HG02970 (cell line): ENCODE results near the gene OR8D1.
A peak's percentile ranks its signal among the peaks of the same experiment; 100 is the strongest.

Experiments
- ATAC-seq: cut with Tn5 transposase; IDR thresholded peaks from one replicate; pipeline ENCODE4 v1.9.1; 2021; ENCODE audit warnings: mild to moderate bottlenecking, moderate library complexity, moderate number of reproducible peaks; ENCODE audit not compliant: unreplicated experiment, low FRiP score

The OR8D1 gene

DNA sequence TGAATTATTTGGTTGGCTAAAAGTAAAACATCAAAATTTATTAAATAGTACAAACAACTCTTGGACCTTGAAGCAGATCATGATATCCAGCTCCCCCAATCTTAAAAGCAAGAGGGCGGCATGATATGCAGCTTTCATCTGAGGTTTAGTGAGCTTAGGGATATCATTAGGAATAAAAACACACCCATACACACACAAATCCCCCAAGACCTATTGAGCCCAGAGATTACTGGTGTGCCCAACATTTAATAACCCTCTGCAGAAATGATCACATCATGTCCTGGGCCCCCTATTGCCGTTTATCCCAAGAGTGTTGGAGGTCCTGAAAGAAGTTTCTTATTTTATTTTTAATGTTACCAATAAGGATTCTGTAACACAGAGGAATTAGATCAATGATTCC is at the start of gene OR8D1:
Gene OR8D1, minus strand, starts transcription at position 101 of the 400 bp plus-strand sequence. CDS start 3,183 bp downstream, outside the sequence.
- no peak for ATAC-seq

DNA sequence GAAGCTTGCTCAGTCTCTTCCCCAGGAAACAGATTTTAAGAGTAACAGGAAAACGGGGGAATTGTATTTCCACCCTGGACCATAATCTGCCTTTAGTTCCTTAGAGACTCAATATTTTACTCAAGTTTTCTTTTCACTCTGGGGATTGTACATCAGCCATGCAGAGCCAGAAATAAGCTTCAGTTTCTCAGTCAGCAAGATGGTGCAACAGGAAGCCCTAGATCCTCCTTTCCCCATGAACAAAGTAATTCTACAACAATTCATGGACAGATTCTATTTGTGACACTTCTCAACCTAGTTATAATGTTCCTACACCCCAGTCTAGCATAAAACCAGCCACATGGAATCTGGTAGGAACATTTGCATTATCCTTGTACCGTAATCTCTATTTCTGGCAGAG is 45.8 kb upstream of the OR8D1 start:
- ATAC-seq = no peak

DNA sequence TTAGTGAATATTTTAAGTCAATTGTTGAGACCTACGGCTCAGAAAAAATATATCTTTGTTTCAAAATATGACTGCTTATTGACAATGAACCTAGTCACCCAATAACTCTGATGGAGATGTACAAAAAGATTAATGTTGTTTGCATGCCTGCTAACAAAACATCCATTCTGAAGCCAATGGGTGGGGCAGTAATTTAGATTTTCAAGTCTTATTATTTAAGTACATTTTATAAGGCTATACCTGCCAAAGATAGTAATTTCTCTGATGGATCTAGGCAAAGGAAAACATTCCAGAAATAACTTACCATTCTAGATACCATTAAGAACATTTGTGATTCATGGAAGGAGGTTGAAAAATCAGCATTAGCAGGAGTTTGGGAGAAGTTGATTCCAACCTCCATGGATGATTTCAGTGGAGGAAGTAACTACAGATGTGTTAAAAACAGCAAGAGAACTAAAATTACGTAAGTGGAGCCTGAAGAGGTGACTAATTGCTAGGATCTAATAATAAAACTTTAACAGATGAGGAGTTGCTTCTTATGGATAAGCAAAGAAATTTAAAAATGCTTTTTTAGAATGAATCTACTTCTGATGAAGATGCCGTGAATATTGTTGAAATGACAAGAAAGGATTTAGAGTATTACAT is 32.7 kb upstream of the OR8D1 start:
- ATAC-seq = no peak

DNA sequence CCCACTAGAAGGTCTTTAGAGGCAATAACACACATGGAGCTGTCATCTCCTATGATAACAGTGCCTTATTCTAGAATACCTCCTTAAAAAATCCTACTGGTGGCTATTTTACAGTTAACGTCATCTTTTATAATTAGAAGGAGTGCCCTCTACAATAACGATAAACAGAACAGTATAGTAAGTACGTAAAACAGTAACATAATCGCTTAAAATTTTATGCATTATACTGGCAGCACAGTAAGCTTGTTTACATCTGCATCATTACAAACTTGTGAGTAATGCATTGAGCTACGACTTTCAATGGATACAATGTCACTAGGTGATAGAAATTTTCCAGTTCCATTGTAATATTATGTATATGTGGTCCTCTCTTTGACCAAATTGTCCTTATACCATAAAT is 30.6 kb upstream of the OR8D1 start:
- no peak for ATAC-seq

DNA sequence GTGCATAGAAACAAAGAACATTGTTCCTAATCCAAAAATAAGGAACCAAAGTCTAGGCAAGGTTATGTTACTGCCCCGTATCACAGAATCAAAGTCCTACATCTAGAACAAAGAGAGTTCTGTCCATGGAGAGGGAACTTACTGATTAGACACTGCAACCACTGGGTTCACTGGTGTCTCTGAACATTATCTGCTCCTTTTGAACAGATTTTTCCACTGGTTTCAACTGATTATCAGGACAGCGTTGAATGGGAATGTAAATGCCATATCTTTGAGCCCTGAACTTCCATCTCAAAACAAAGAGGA is 26.3 kb upstream of the OR8D1 start:
- ATAC-seq = no peak

DNA sequence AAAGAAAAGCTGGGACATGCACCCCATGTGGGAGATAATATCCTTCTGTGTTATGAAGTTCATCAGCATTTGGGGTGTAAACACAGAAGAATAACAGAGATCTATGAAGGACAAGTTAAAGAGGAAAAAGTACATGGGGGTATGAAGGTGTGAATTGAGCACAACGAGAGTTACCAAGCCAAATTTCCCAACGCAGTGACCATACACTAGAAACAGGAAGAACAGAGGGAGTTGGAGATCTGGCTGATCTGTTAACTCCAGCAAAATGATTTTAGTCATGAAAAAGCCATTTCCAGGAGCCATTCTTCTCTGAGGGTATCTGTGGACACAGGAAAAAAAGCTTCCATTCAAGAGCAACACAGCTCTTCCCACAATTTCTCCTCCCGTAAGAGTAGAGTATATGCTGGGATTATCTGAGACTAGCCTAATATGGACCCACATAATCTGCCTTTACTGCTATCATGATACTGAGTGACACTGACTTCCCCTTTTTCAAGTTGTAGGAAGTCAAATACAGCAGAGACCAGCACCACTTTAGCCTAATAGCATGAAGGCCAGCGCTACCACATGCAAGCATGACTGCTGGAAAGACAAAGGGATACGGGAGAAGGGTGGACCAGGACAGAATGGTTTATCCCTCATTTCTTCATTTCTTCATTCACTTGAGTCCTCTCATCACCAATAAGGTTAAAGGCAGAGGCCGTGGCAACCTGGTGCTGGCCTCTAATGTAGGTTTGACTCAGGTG is 25.8 kb upstream of the OR8D1 start:
- no peak for ATAC-seq

DNA sequence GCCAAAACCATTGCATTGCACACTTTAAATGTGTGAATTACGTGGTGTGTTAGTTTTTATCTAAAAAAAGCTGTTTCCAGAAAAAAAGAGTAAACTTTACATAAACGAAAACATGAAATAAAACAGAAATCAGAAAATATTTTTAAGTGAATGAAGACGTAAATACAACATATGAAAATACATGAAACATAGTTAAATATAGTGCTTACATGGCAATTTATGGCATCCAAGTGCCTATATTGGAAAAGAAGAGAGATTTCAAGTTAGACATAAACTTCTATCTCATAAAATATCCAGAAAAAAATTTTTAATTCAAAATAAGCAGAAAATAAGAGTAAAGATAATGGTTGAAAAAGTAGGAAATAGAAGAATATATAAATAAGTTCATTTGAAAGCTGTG is 18.1 kb upstream of the OR8D1 start:
- ATAC-seq = no peak

DNA sequence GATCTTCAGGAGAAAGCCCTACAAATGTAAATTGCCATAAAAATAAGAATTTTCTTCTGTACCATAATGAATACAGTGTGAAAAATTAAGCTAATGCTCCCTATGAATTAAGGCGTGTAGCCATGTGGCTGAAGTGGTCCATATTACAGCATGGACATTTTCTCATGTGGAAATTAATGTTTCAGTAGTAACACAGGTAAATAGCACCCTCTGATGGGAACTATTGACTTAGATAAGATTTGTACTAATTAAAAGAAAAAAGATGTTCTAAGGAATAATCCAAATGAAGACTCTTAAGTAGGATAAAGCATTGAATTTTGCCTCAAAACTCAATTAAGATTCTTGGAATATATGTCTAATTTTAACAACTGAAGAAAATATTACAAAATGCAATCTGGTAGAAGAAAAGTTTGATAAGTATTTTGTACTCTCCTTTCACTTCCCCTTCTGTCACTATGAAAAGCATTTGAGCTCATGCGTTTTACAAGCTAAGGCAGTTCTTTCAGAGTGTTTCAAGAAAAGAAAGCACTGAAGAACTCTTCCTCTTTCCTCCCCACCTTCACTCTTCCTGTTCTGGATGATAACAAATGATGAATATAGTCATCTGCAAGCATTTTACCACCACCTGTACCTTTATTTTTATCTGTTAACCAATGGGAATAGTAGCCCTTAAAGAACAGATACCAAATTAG is 16.2 kb upstream of the OR8D1 start:
- peak; percentile 88 for ATAC-seq

DNA sequence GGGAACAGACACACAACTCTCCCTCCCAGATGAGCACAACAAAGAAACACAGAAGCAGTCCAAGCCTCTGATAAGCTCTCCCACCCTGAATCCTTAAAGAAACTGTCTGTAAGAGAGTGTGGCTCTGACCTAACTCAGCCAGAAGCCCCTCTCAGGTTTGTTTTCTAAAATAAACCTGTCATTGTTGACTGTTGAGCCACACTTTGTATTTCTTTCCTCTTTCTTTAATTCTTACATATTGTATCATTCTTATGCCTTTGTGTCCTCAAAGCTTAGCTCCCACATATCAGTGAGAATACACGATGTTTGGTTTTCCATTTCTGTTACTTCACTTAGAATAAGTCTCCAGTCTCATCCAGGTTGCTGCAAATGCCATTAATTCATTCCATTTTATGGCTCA is 14.0 kb upstream of the OR8D1 start:
- no peak for ATAC-seq

DNA sequence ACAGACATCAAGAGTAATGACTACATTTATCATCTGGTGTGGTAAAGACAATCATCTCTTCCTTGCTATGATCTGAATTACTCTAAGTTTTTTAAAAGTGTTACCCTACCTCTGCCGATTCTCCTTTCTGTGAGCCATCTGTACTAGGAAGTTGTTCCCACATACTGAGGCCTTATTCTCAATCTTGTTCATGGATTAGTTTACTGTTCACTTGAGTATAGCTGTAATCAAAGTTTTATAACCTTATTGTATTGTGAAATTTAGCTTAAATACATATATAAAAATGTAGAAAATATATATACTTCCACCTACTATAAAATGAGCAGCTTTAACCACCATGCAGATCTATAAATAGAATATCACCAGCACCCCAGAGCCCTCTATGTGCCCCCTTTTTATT is 8.6 kb upstream of the OR8D1 start:
- ATAC-seq = no peak

DNA sequence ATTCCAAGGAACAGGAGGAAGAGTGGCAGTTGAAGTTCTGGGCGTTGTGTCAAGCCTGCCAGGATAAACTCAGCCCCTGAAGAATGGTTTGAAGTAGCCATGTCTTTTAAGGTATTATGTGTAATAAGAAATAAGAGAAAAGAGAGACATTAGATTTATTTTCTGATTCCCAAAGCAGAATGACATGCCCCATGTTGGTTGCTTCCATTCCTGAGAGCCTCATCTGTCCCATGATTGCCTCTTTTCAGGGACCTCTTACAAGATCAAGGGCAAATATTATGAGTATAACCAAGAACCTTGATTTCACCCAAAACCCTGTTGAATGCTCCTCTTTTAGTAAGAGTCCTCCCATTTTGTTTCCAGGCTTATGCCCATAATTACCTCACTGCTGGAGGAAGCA is 6.3 kb upstream of the OR8D1 start, which contains the start of gene OR8D2:
Gene OR8D2, minus strand, starts transcription at position 101 of the 400 bp plus-strand sequence. Its CDS starts 0 bp downstream, at position 101.
- no peak for ATAC-seq

DNA sequence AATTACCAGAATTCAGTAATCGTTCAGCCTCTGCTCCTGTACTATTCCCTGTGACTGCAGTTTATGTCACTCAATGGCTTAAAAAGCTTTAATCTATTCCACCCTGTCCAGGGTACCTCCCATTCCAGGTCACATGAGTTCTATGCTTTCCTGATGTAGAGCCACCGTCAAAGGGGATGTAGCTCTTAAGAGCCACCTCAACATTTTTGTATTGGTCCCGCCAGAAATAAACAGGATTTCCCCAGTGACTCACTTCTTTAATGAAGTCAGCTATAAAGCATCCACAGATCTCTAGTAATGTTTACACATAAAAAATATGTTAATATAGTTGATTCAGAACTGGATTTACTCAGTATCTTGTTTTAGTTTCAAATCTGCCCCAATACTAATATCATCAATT is 1.3 kb upstream of the OR8D1 start:
- ATAC-seq = no peak

DNA sequence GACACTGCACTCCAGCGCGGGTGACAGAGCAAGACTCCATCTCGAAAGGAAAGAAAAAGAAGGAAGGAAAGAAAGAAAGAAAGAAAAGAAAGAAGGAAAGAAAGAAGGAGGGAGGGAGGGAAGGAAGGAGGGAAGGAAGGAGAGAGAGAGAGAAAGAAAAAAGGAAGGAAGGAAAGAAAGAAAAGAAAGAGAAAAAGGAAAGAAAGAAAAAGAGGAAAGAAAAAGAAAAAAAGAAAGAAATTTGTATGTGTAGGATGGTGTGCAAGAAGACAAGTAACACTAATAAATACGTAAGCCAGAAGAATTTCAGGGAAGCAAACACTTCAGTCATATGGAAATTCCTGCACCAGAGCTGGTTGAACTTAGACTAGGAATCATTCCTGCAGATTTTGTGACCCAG is 618 bp downstream of the OR8D1 start:
- no peak for ATAC-seq

DNA sequence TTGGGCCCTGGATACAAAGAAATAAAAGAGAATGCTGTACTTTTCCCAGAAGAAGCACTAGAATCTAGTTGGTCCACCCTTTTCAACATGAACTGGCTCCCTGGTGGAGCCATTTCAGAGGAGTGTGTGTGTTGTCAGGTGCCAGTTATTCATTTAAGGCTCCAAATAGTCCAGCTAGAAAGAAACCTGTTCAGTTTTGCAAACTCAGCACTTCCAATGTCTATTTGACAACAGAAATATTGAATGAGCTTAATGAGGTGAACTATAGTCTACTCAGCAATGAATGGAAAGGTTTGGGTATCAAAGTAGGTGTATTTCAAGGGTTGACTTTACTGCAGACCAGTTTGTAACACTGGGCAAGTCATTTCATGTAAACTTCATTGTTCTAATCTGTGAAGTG is 2.1 kb downstream of the OR8D1 start:
- ATAC-seq = no peak

DNA sequence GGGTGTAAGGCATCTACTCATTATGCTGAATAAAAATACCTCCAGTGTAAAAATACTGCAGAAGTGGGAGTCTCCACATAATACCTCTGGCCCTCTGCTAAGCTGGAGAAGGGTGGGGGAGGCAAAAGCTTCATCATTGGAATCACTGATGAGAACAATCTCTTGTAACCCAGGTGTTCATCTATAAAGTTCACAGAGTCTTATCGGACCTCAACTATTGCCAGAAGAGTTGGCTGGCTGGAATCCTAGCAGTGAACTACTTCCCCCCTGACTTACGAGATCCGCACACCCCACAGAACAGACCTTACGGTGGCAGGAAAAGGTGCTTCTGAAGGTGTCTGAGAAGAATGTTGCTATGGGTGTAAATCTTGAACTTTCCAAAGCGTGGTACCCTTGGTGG is 2.5 kb downstream of the OR8D1 start:
- ATAC-seq = no peak

DNA sequence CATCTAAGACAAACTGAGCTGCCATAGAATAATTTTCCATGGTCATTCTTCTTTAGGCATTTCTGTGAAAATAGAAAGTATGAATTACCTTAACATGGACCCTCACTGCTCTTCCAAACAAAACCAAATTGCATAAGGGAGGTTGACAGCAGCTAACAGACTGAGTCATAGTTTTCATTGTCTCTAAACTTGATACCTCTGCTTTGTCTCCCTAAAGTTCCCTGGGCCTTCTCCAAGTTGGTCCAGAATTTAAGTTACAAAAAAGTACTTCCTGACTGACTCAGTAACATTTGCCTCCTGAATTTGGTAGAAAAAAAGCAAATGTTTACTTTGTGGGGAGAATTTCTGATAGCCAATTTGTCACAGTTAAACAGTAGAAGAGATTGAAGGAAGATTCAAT is 3.0 kb downstream of the OR8D1 start:
- no peak for ATAC-seq

DNA sequence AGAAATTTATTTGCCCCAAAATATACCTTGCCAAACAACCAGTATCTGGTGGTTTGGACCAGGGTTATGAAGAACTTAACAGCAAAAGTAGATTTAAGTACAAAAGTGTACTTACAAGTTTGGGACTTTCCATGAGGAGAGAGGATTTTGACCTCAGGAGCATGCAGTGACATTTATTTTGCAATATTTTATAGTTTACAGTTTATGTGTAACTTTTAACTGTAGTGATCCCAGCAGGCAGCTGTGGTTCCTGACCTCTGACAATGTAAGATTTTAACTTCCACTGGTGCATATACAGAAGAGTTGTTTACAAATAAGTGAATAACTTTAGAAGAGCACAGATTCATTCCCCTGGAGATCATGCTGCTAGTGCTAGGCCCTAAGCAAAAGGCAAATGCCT is 6.7 kb downstream of the OR8D1 start:
- no peak for ATAC-seq

DNA sequence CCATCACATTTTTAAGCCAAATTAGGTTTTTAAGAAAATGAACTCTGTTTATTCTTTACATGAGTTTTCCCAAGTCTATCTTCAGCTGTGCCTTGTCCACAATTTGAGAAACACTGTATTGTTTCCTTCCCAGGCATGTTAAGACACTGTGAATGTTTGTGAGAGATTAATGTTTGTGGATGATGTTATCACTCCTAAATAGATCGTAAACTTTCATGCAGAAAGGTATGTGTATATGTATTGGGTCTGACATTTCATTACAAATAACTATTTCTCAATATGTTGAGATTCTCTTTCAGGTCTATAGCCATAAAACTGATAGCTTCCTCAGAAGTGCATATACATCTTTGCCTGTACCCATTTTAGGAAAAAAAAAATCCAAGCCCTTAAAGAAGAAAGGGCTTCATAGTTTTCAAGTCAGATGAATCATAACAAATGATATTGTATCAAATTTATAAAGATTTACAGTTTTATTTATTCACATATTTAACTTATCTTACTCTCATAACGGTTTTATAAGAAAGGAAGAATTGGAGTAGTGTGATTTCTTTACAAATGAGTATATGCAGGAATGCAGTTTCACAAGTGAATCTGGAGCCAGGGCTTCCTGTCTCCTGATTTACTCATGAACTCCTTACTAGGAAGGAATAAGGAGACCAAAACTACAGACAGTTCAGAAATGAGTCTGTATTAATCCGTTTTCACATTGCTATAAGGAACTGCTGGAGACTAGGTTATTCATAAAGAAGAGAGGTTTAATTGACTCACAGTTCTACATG is 11.2 kb downstream of the OR8D1 start:
- ATAC-seq = no peak

DNA sequence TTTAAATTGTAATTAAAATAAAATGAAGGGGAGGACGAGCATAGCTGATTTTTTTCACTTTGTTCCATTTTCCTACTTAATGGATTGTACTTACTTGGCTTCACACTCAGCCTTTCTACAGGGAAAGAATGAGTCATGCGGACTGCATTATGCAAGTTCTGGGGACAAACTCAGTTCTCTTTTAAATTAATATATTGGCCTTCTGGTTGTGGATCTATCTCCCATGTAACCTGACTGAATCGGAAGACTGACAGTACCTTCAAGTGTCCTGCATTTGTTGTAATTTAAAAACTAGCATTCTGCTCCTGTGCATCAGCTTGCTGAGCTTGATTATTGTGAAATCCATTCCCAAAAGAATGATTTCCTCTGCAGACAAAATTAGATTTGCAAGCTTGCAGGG is 12.2 kb downstream of the OR8D1 start:
- ATAC-seq = no peak

DNA sequence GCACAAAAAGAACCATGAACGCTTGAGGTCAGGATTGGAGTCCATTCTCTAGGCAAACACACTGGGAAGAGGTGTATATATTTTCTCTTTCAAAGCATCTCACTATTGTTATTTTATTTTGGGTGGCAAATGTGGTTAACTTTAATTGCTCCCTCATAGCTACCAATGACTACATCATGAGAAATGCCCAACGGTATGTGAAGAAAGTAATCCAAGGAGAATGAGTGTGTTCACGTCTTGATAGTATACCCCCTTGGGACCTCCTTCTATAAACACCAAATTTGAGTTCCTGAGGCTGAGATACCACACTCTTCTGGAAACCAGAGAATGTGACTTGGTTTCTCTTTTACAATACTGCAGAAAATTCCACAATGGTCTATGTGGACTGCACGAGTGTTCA is 15.8 kb downstream of the OR8D1 start:
- no peak for ATAC-seq

DNA sequence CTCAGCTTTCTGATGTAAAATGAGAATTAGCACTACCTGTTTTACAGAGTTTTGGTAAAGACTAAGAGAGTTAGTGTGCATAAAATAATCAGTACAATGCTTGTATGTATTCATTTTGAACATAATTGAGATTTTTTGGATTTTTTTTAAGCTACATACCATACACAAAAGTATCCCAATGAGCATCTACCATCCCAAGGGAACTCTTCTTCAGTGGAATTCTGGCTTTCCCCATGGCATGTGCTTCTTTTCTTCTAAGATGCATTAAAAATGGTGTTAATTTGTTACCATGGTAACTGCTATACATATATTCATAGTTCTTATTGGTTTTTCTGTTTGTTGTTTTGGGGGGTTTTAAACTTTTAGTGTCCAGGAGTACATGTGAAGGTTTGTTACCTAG is 17.7 kb downstream of the OR8D1 start:
- no peak for ATAC-seq
